ENCODE measurements around the gene ADGRV1. TPM values are rescaled to one million over a fixed set of nuclear protein-coding genes. Genes with fewer than 3 reads are reported as not detected.
"Not testable (repeated sequence)": the region's sequence is repeated elsewhere in the genome, so short reads cannot be mapped to it uniquely, and the experiment has no call there.

ADGRV1 gene
- total RNA-seq, 4 donors from 2014 or later, result 1.9 to 11.3 TPM; not detected in 2

DNA sequence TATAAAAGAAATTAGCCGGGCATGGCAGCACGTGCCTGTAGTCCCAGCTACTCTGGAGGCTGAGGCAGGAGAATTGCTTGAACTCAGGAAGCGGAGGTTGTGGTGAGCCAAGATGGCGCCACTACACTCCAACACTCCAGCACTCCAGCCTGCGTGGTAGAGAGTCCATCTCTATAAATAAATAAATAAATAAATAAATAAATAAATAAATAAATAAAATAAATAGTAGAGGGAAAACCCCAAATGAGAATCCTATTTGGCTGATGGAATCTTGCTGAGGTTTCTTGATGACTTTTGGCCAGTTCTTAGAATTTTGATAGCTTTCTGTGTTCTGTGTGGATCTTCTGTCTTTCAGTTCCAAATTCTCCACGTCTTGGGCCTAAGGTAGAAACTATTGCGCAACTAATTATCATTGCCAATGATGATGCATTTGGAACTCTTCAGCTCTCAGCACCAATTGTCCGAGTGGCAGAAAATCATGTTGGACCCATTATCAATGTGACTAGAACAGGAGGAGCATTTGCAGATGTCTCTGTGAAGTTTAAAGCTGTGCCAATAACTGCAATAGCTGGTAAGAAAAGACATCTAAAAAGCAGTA is 126.9 kb downstream of the ADGRV1 start:
- no peak overlapping the region for H3K4me3 ChIP-seq
- H3K36me3 ChIP-seq, result no peaks in the 10 kb centered on the region
- DNase-seq, result no peak
- H3K27ac ChIP-seq, result no peak overlapping the region
- no peaks in the 10 kb centered on the region for H3K27me3 ChIP-seq
- no peaks in the 10 kb centered on the region for H3K9me3 ChIP-seq
- TF ChIP-seq, protein P1, sequence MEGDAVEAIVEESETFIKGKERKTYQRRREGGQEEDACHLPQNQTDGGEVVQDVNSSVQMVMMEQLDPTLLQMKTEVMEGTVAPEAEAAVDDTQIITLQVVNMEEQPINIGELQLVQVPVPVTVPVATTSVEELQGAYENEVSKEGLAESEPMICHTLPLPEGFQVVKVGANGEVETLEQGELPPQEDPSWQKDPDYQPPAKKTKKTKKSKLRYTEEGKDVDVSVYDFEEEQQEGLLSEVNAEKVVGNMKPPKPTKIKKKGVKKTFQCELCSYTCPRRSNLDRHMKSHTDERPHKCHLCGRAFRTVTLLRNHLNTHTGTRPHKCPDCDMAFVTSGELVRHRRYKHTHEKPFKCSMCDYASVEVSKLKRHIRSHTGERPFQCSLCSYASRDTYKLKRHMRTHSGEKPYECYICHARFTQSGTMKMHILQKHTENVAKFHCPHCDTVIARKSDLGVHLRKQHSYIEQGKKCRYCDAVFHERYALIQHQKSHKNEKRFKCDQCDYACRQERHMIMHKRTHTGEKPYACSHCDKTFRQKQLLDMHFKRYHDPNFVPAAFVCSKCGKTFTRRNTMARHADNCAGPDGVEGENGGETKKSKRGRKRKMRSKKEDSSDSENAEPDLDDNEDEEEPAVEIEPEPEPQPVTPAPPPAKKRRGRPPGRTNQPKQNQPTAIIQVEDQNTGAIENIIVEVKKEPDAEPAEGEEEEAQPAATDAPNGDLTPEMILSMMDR (IDR thresholded peaks at IDR 0.05), result no peak
- no peak for TF ChIP-seq POLR2A (IDR thresholded peaks at IDR 0.05)
- no peaks in the 10 kb centered on the region for H3K4me1 ChIP-seq
- intact Hi-C loops (cut with DNase I; ENCODE audit: low total_unique reads), result no loop called here

DNA sequence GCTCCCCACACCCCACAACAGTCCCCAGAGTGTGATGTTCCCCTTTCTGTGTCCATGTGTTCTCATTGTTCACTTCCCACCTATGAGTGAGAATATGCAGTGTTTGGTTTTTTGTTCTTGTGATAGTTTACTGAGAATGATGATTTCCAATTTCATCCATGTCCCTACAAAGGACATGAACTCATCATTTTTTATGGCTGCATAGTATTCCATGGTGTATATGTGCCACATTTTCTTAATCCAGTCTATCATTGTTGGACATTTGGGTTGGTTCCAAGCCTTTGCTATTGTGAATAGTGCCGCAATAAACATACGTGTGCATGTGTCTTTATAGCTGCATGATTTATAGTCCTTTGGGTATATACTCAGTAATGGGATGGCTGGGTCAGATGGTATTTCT is 127.8 kb downstream of the ADGRV1 start:
- H3K27me3 ChIP-seq; H3K27ac ChIP-seq; H3K36me3 ChIP-seq; intact Hi-C loops (cut with DNase I; ENCODE audit: low total_unique reads); H3K4me1 ChIP-seq; H3K9me3 ChIP-seq; H3K4me3 ChIP-seq; DNase-seq: not testable (repeated sequence)

DNA sequence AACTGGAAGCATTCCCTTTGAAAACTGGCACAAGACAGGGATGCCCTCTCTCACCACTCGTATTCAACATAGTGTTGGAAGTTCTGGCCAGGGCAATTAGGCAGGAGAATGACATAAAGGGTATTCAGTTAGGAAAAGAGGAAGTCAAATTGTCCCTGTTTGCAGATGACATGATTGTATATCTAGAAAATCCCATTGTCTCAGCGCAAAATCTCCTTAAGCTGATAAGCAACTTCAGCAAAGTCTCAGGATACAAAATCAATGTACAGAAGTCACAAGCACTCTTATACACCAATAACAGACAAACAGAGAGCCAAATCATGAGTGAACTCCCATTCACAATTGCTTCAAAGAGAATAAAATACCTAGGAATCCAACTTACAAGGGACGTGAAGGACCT is 128.9 kb downstream of the ADGRV1 start:
- H3K4me3 ChIP-seq; intact Hi-C loops (cut with DNase I; ENCODE audit: low total_unique reads); H3K36me3 ChIP-seq; H3K27ac ChIP-seq; H3K9me3 ChIP-seq; H3K4me1 ChIP-seq; H3K27me3 ChIP-seq; DNase-seq: not testable (repeated sequence)

DNA sequence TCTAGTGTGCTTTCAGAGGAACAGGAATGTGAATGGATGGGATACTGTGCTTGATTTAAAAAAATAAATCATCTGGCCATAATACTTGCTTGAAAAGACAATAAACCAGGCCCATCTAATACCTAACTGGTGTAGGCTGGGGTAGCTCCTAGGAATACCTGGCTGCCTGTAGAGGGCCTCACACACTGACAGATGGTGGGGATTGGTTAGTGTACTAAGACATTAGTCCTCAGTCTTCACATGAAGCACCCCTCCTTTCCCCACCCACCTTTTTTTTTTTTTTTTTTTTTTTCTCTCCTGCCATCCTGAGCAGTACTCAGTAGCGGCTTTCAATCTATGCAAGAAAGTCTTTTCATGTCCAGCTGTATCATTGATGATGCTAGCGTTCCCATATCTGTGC is 130.5 kb downstream of the ADGRV1 start:
- Histone ChIP-seq H3K9me3 (no peaks in the 10 kb centered on the region), H3K27me3 (no peaks in the 10 kb centered on the region), H3K4me3 (no peak overlapping the region), H3K36me3 (no peaks in the 10 kb centered on the region), H3K4me1 (no peaks in the 10 kb centered on the region), H3K27ac (no peak overlapping the region)
- no peak for DNase-seq
- TF ChIP-seq, protein P1 (IDR thresholded peaks at IDR 0.05), result no peak
- no peak for TF ChIP-seq POLR2A (IDR thresholded peaks at IDR 0.05)
- intact Hi-C loops (cut with DNase I; ENCODE audit: low total_unique reads), result no loop called here

DNA sequence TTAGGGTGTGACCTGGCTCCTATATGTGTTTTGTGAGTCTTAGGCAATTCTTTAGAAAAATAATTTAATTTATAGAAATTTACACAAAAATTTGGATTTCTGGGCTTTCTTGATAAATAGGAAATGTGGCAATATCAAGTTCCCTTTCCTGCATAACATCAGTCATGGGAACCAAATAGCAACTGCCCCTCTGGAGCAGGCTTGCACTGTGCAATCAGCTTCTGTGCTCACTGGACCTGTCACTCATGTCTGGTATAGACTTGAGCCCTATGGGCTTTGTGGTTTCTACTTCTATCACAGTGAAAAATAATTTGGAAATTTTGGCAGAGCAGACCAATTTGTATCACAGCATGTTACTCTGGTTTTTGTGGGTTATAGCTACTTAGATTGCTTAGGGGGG is 131.7 kb downstream of the ADGRV1 start:
- TF ChIP-seq, protein P1 (IDR thresholded peaks at IDR 0.05), result no peak
- TF ChIP-seq POLR2A (IDR thresholded peaks at IDR 0.05), result no peak
- no peaks in the 10 kb centered on the region for H3K36me3 ChIP-seq
- H3K9me3 ChIP-seq, result no peaks in the 10 kb centered on the region
- no peak overlapping the region for H3K27ac ChIP-seq
- no peak for DNase-seq
- H3K4me3 ChIP-seq, result no peak overlapping the region
- no peaks in the 10 kb centered on the region for H3K4me1 ChIP-seq
- intact Hi-C loops (cut with DNase I; ENCODE audit: low total_unique reads), result no loop called here
- no peaks in the 10 kb centered on the region for H3K27me3 ChIP-seq

DNA sequence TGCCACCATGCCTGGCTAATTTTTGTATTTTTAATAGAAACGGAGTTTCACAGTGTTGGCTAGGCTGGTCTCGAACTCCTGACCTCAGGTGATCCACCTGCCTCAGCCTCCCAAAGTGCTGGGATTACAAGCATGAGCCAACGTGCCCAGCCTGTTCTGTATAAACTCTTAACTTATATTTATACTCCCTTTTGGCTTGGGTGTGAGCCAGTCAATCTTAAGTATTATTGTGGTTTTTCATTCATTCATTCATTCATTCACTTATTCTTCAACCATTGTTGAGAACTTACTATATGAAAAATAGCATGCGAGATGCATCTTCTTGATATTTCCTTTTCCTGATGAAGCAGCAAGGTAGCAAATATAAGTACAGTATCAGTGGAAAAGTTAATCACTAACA is 132.9 kb downstream of the ADGRV1 start:
- Histone ChIP-seq H3K36me3 (no peaks in the 10 kb centered on the region), H3K4me3 (no peak overlapping the region), H3K9me3 (no peaks in the 10 kb centered on the region), H3K4me1 (no peaks in the 10 kb centered on the region), H3K27ac (no peak overlapping the region), H3K27me3 (no peaks in the 10 kb centered on the region)
- TF ChIP-seq POLR2A (IDR thresholded peaks at IDR 0.05), result no peak
- TF ChIP-seq, protein P1 (IDR thresholded peaks at IDR 0.05), result no peak
- intact Hi-C loops (cut with DNase I; ENCODE audit: low total_unique reads), result no loop called here
- no peak for DNase-seq
